Sigmoid colon (tissue), 4 donors: ENCODE data around the gene IFI44L.

Experiments used
- EP300 ChIP-seq, 4 donors: sonication (generic); formaldehyde crosslinking; IDR thresholded peaks; one replicate each; pipeline ENCODE4 v1.6.1; 2017; ENCODE audit warnings: antibody characterized with exemption in 4 of 4
- POLR2A ChIP-seq, 2 donors: fragments of 450-650 bp; IDR thresholded peaks; one replicate each; pipeline ENCODE4 v1.6.1; 2016; ENCODE audit warnings: antibody characterized with exemption in 2 of 2, mild to moderate bottlenecking in 2 of 2, moderate library complexity in 2 of 2
- POLR2AphosphoS5 ChIP-seq, 4 donors: sonication (generic); formaldehyde crosslinking; IDR thresholded peaks; one replicate each; pipeline ENCODE4 v1.6.1; 2017; ENCODE audit warnings: antibody characterized with exemption in 4 of 4
- TF ChIP-seq, protein P1 (sequence below), 4 experiments: fragments of 450-650 bp in 3 of 4; fragments of 200-600 bp in 1 of 4; IDR thresholded peaks; one replicate each; pipeline ENCODE4 v1.5.1; 2016 to 2019; ENCODE audit warnings: antibody characterized with exemption in 4 of 4, mild to moderate bottlenecking in 3 of 4, moderate library complexity in 2 of 4

GRCh38 chr1:78650114-78650660 lies 29.9 kb downstream of the IFI44L start:
- TF ChIP-seq, protein P1, sequence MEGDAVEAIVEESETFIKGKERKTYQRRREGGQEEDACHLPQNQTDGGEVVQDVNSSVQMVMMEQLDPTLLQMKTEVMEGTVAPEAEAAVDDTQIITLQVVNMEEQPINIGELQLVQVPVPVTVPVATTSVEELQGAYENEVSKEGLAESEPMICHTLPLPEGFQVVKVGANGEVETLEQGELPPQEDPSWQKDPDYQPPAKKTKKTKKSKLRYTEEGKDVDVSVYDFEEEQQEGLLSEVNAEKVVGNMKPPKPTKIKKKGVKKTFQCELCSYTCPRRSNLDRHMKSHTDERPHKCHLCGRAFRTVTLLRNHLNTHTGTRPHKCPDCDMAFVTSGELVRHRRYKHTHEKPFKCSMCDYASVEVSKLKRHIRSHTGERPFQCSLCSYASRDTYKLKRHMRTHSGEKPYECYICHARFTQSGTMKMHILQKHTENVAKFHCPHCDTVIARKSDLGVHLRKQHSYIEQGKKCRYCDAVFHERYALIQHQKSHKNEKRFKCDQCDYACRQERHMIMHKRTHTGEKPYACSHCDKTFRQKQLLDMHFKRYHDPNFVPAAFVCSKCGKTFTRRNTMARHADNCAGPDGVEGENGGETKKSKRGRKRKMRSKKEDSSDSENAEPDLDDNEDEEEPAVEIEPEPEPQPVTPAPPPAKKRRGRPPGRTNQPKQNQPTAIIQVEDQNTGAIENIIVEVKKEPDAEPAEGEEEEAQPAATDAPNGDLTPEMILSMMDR (IDR thresholded peaks at IDR 0.05): no peak
- no peak for TF ChIP-seq POLR2A (IDR thresholded peaks at IDR 0.05)
- no peak for TF ChIP-seq POLR2AphosphoS5 (IDR thresholded peaks at IDR 0.05)
- TF ChIP-seq EP300 (IDR thresholded peaks at IDR 0.05): no peak
